MM.1S (cell line): ENCODE data around the gene ZNF554.

Experiments used
- DNase-seq: peaks from one replicate; pipeline ENCODE4 v3.0.0-alpha.2; 2015
- H2AFZ ChIP-seq: fragments of 300-600 bp; sonication (generic); 2 replicates; pipeline ENCODE4 v1.6.0; 2016; ENCODE audit warnings: antibody characterized with exemption, low read length
- H3F3A ChIP-seq: fragments of 300-600 bp; sonication (generic); 2 replicates; pipeline ENCODE4 v1.6.1; 2016; ENCODE audit warnings: mild to moderate bottlenecking, antibody characterized with exemption, low read length, moderate library complexity, mixed read lengths; ENCODE audit not compliant: insufficient read depth
- H3K27ac ChIP-seq: fragments of 300-600 bp; sonication (generic); 2 replicates; pipeline ENCODE4 v1.5.1; 2016; ENCODE audit warnings: mild to moderate bottlenecking, low read length
- H3K27me3 ChIP-seq: fragments of 300-600 bp; sonication (generic); replicated peaks from 2 replicates; pipeline ENCODE4 v1.6.0; 2016; ENCODE audit warnings: low read length; ENCODE audit not compliant: insufficient read depth
- H3K36me3 ChIP-seq: fragments of 300-600 bp; sonication (generic); replicated peaks from 2 replicates; pipeline ENCODE4 v1.6.1; 2016; ENCODE audit warnings: mild to moderate bottlenecking, low read length, mixed read lengths; ENCODE audit not compliant: insufficient read depth
- H3K4me1 ChIP-seq: fragments of 300-600 bp; sonication (generic); 2 replicates; pipeline ENCODE4 v1.6.1; 2016; ENCODE audit warnings: low read length, mixed read lengths
- H3K4me2 ChIP-seq: fragments of 300-600 bp; sonication (generic); 2 replicates; pipeline ENCODE4 v1.6.0; 2016; ENCODE audit warnings: low read depth, low read length
- H3K4me3 ChIP-seq: fragments of 300-600 bp; sonication (generic); 2 replicates; pipeline ENCODE4 v1.5.1; 2016; ENCODE audit warnings: low read length, mixed read lengths
- H3K79me2 ChIP-seq: fragments of 300-600 bp; sonication (generic); 2 replicates; pipeline ENCODE4 v1.6.1; 2016; ENCODE audit warnings: mixed run types, low read length, mixed read lengths
- H3K9ac ChIP-seq: fragments of 300-600 bp; sonication (generic); 2 replicates; pipeline ENCODE4 v1.6.1; 2016; ENCODE audit warnings: low read length, mixed read lengths
- H3K9me2 ChIP-seq: fragments of 300-600 bp; sonication (generic); replicated peaks from 2 replicates; pipeline ENCODE4 v1.6.1; 2016; ENCODE audit warnings: mild to moderate bottlenecking, low read length, mixed read lengths; ENCODE audit not compliant: insufficient read depth
- H3K9me3 ChIP-seq: fragments of 300-600 bp; sonication (generic); replicated peaks from 2 replicates; pipeline ENCODE4 v1.6.1; 2016; ENCODE audit warnings: mild to moderate bottlenecking, low read length, mixed read lengths; ENCODE audit not compliant: insufficient read depth
- H4K20me1 ChIP-seq: fragments of 300-600 bp; sonication (generic); 2 replicates; pipeline ENCODE4 v1.6.1; 2016; ENCODE audit warnings: mild to moderate bottlenecking, low read length, moderate library complexity, mixed read lengths; ENCODE audit not compliant: insufficient read depth
- CTCF ChIP-seq: fragments of 300-600 bp; sonication (generic); IDR thresholded peaks from 2 replicates; pipeline ENCODE4 v1.5.1; 2016; ENCODE audit warnings: antibody characterized with exemption, low read length, mixed read lengths
- EZH2 ChIP-seq: fragments of 300-600 bp; sonication (generic); optimal IDR thresholded peaks from 2 replicates; pipeline ENCODE3; 2017; ENCODE audit warnings: low read depth, mild to moderate bottlenecking, antibody characterized with exemption, low read length, mixed read lengths
- EZH2phosphoT487 ChIP-seq: fragments of 300-600 bp; sonication (generic); IDR thresholded peaks from 2 replicates; pipeline ENCODE4 v1.6.1; 2018; ENCODE audit warnings: antibody characterized with exemption, low read length

Gene ZNF554

GRCh38 chr19:2883686-2884439, 64.2 kb downstream of the ZNF554 start:
- Histone ChIP-seq H3K4me3 (no peak overlapping the region), H3K9me2 (no peaks in the 10 kb centered on the region), H3K27me3 (peaks cover 73% of the 10 kb centered on the region), H3K36me3 (no peaks in the 10 kb centered on the region), H3K9me3 (no peaks in the 10 kb centered on the region), H4K20me1 (no peaks in the 10 kb centered on the region), H2AFZ (no peak overlapping the region), H3K9ac (no peak overlapping the region), H3K79me2 (no peaks in the 10 kb centered on the region), H3F3A (no peaks in the 10 kb centered on the region), H3K4me2 (no peak overlapping the region), H3K4me1 (no peaks in the 10 kb centered on the region), H3K27ac (no peak overlapping the region)
- no peak for DNase-seq
- TF ChIP-seq EZH2 (no peak), CTCF (no peak), EZH2phosphoT487 (no peak)

- Histone ChIP-seq H3K4me3 (no peak overlapping the region), H3K4me2 (no peak overlapping the region), H3K9me2 (no peaks in the 10 kb centered on the region), H3K9me3 (no peaks in the 10 kb centered on the region), H3F3A (no peaks in the 10 kb centered on the region), H3K4me1 (no peaks in the 10 kb centered on the region), H3K36me3 (no peaks in the 10 kb centered on the region), H3K27ac (no peak overlapping the region), H3K79me2 (no peaks in the 10 kb centered on the region), H3K9ac (no peak overlapping the region), H2AFZ (no peak overlapping the region), H4K20me1 (no peaks in the 10 kb centered on the region), H3K27me3 (peaks cover 68% of the 10 kb centered on the region)
- TF ChIP-seq CTCF = no peak
- no peak for TF ChIP-seq EZH2phosphoT487
- no peak for TF ChIP-seq EZH2
- no peak for DNase-seq
Measured at GRCh38 chr19:2885736-2886135, 66.1 kb downstream of the ZNF554 start.
